ENCODE measurements around the gene KRTAP5-3.

KRTAP5-3 gene

DNA sequence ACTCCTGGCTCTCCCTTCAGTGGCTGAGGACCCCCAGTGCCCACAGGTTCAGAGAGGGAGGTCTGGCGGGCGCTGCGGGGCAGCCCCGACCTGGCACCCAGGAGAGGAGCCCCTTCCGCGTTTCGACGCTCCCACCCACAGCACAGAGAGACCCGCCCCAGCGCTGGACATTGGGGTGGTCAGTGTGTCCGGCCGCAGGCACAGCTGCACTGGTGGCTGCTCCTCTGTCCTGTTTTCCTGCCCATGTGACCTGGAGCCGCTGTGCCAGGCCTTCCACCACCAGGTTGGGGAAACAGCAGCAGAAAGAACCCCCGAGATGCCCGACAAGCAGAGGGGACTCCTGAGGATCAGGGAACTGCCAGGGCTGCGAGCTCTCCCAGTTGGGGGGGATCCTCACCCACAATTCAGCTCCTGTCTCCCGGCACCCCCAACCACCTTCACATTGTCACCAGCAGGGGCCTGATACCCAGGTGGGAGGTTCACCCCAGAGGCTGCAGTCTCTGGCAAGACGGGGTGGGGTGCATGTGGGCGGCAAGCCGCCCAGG lies 35.0 kb upstream of the KRTAP5-3 start:
- DNase-seq (ENCODE audit: low spot score): no peak

DNA sequence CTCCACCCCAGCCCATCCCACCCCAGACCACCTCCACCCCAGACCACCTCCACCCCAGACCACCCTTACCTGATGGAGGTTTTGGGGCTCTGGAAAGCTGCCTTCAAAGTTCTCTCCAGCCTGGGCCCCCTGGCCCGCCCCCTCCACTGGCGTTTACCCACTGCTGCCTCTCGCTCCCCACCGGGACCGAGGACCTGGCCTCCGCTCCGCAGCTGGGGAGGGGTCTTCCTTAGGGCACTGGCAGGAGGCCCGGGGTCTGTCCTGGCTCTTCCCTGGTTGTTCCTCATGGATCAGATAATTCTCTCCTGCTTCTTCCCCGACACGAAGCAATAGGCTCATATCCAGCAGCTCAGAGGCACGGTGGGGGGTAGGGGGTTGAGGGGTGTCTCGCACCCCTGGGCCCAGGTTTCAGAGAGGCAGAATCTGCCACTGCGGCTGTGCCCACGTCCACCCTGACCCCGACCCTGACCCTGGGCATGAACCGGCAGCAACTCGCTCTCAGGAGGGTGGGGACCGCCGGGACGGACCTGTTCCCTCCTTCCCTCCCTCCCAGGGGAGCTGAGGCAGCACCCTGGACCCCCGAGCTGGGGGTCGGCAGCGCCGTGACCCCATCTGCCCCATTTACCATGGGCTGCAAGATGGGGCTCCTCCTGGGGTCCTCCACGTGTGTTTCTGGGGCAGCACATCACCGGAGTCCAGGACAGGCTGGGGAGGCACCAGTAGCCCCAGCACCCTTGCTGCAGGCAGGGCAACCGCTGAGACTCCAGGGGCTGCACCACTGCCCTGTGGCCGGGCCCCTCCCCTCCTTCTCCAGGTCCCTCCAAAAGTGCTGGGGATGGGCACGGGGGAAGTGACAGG lies 34.3 kb upstream of the KRTAP5-3 start:
- no peak for DNase-seq (ENCODE audit: low spot score)

DNA sequence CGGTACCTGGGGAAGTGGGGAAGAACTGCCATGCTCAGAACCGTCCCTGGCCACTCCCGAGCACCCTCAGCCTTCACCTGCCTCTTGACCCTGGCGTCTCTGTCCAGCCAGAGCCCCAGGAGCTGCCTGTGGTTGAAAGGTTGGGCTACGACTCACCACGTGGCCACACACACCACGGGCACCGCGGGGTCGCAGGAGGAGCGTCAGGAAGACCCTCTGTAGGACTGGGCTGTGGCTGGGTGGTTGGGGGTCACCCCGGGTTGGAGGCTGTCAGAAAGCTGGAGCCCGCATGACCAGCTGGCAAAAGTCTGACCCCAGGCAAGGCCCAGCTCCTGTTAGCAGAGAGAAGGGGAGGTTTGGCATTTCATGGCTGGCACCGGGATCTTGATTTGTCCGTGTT lies 32.8 kb upstream of the KRTAP5-3 start:
- no peak for DNase-seq (ENCODE audit: low spot score)

DNA sequence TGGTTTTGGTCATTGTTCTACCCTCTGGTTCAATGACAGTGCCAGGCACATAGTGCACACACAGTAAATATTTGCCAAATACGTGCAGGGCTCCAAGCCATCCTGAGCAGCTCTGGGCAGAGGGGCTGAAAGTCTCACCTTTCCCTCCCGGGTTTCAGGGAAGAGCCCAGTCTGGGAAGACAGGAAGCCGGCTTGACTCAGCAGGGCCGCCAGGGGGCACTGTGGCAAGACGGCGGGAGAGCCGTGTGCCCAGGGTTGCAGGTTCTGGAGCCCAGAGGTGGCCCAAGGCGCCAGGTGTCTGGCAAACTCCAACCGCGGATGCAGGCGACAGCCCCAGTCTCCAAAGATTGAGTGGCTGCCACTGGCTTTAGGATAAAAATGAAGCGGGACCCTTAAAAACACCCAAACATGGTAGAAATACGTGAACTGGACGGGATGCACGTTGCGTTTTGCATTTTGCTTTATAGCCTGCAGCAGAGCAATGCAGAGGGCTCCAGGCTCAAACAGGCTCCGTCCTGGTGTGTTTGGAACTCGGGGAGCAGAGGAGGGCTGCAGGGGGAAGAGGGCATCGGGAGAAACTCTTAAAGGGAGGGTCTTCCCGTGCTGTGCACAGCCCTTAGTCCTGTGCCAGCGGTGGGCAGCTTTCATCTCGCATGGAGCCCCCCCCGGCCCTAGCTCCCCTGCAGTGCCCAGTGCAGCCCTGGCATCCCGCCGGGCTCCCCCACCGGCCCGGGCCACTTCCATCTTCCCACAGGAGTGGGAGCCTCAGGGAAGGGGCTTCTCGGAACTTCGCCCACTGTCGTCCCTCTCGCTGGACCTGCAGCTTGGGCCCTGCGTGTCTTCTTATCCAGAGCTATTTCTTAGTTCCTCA lies 32.0 kb upstream of the KRTAP5-3 start:
- DNase-seq (ENCODE audit: low spot score): peak; percentile 38

DNA sequence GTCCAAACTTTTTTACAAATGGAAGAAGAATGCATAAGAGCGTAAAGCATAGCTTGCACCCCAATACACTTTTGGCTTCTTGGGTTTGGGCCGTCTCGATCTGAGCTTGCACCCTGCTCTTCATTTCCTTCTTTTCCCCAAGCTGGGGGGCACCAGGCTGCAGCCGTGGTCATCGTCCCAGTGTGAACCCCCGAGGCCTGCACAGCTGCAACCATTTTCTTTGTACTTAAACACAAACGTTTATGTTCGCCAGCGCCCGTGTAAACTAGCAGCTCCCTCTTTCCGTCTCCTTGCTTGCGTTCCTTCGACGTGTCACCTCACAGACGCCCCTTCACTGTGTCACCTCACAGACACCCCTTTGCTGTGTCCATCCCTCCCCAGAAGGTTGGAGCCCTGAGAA lies 31.4 kb upstream of the KRTAP5-3 start:
- no peak for DNase-seq (ENCODE audit: low spot score)

DNA sequence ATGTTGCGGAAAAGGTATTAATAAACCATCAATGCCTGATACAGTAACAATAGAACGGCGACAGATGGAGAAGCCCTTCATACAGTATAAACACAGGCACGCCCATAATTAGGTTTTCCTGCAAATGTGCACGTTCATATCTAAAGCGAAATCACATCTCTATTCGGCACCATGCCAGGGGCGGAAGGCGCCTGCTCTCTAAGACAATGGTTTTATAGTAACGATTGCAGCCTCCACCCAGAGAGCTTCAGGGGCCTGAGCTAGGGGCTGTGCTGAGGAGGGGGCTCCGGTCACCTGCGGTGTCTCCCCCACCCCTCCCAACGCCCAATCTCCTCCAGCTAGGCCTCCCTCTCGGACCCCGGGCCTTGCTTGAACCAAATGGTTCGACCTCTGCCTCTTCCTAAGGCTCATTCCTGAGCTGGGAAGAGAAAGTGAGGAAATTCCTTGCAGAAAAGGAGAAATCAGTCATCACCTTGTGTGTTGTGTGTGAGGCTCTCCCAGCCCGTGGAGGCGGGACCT lies 30.9 kb upstream of the KRTAP5-3 start:
- DNase-seq (ENCODE audit: low spot score): no peak

DNA sequence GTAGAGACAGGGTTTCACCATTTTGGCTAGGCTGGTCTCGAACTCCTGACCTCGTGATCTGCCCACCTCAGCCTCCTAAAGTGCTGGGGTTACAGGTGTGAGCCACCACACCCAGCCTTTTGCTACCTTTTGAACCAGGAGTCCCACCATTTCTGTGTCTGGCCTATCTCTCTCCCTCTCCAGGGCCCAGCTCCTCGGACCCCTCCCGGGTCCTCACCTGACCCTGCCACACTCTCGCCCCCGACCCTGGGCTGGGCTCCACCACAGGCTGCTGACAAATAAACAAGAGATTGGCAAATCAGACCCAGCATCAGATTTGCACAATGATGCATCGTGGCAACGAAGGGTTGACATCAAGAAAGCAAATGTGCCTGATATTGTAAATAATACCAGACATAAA lies 30.1 kb upstream of the KRTAP5-3 start:
- DNase-seq (ENCODE audit: low spot score): no peak

DNA sequence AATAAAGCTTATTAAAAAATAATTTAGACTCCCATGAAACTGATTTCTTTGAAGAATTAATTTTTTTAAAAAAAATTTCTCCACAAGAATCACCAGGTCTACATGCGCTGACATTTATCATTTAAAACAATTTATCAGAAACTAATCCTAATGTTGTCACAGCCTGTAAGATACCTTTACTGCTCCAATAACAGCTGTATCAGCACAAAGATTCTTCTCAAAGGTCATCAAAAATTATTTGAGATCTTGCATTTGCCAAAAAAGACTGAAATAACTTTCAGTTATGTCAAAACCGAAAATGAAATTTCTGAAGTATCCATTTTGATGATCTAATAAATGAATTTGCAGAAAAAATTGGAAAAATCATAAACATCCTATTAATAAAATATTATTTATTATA lies 29.4 kb upstream of the KRTAP5-3 start:
- no peak for DNase-seq (ENCODE audit: low spot score)

DNA sequence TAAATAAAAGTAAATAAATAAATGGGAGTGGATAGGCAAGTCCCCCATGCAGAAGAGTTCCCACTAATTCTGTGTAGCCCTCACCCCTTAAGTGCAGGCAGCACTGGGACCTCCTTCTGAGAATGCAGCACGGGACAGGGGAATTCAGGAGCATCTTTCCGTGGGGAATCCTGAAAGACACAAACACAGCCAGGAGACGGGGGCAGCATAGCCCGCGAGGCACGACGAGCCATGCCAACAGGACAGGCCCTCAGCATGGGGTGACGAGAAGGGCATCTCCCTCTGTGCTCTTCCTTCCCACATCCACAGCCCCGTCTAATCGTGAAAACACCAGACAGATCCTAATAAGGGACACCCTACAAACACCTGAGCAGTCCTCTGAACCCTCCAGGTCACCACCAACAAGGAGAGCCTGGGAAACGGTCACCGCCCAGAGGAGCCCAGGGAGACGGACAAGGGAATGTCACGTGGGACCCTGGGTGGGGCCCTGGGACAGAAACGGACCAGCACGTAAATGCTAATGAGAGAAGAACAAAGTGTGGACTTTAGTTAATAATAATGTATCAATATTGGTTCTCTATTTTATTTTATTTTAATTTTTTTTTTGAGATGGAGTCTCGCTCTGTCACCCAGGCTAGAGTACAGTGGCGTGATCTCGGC lies 28.2 kb upstream of the KRTAP5-3 start:
- DNase-seq (ENCODE audit: low spot score): no peak

DNA sequence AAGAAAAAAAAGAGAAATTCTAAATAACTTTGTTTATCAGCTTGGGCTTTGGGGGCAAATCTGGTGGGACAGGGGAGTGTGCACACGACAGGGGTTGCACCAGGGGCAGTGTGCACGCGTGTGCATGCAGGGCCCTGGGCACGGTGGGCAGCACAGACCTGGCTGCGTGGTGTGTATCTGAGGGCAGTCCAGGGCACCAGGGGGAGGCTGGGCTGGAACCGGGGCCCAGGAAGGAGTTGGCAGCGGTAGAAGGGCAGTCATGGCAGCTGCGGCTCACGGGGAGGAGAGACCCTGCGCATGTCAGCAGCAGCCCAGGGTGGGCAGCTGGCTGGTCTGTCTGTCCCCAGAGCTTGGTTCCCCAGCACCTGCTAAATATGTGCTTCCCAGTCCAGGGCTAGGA lies 25.6 kb upstream of the KRTAP5-3 start:
- no peak for DNase-seq (ENCODE audit: low spot score)

DNA sequence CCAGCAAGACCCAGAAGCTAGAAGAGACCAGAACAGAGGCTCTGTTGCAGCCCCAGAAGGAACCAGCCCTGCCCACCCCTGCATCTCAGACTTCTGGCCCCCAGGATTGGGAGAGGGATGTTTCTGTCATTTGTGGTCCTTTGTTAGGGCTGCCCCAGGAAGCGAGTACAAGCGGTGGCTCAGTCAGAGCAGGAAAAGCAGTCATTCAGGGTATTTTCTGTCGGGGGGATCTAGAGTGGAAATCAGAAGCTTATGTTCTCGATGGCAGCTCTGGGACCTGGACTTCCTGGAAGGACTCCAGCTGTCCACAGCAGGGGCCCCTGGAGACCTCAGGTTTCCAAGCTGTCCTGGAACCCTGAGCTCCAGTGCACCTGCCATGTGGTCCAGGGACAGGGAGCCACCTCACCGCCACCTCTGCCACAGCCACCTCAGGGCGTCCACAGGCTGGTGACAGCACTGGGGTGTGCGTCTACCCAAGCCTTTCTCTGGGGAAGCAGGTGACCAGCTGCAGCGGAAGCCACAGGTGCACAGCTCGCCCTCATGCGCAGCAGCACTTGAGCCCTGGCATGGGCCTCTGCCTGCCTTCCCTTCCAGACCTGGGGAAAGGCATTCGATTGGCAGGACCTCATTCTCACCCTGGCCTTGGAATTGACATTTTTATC lies 23.9 kb upstream of the KRTAP5-3 start:
- DNase-seq (ENCODE audit: low spot score): no peak

DNA sequence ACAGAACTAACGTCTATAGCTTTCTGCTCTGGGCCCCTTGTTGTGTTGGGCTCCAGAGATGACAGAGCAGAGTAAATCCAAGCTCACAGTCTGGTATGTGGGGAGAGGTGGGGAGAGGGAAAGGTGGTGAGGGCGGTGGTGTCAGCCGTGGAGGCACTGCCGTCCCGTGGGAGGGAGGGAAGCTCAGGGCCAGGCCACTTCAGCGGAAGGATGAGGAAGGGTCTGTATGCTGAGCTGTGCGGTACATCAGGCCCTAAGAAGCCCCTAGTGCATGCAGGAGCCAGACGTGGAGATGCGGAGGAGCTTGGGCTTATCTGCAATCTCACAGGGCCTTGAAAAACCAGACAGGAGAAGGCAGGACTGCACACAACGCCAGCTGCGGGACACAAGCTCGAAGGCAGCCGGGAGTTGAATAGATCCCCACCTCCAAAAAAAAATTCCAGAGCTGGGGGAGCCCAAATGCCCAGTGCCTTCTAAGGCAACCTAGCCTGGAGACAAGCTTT lies 22.9 kb upstream of the KRTAP5-3 start:
- no peak for DNase-seq (ENCODE audit: low spot score)

DNA sequence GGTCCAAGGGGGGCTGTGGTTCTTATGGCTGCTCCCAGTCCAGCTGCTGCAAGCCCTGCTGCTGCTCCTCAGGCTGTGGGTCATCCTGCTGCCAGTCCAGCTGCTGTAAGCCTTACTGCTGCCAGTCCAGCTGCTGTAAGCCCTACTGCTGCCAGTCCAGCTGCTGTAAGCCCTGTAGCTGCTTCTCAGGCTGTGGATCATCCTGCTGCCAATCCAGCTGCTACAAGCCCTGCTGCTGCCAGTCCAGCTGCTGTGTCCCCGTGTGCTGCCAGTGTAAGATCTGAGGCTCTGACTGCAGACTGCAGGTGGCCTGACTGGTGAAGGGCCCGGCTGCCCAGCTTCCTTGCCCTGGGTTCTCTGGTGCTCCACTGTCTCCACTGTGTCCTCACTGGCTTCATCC lies 22.0 kb upstream of the KRTAP5-3 start:
- DNase-seq (ENCODE audit: low spot score): no peak

DNA sequence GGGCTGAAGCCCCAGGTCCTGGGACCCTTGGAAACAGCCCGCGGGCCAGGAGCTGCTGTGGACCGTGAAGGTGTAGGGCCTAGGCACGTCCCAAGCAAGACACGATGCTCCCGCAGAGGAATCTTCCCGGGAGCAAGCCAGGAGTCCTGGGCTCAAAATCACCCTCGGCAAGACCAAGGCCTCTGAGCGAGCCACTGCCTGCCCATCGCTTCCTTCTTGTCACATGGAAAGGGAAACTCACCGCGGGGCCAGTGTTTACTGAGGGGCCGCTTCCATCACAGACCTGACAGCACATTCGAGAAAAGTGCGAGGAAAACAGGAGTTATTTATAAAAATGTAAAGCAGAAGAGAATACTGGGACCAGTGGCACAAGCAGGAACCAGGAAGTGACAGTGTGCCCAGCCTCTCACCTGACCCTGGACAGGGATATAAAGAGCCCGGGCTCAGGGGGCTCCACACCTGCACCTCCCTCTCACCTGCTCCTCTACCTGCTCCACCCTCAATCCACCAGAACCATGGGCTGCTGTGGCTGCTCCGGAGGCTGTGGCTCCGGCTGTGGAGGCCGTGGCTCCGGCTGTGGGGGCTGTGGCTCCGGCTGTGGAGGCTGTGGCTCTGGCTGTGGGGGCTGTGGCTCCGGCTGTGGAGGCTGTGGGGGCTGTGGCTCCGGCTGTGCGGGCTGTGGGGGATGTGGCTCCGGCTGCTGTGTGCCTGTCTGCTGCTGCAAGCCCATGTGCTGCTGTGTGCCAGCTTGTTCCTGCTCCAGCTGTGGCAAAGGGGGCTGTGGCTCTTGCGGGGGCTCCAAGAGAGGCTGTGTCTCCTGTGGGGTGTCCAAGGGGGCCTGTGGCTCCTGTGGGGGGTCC lies 21.3 kb upstream of the KRTAP5-3 start, which contains the start of gene KRTAP5-5:
TSS of gene KRTAP5-5 (plus strand) at position 450 of the 860 bp plus-strand sequence. CDS start at position 516, 66 bp downstream.
- DNase-seq (ENCODE audit: low spot score): no peak

DNA sequence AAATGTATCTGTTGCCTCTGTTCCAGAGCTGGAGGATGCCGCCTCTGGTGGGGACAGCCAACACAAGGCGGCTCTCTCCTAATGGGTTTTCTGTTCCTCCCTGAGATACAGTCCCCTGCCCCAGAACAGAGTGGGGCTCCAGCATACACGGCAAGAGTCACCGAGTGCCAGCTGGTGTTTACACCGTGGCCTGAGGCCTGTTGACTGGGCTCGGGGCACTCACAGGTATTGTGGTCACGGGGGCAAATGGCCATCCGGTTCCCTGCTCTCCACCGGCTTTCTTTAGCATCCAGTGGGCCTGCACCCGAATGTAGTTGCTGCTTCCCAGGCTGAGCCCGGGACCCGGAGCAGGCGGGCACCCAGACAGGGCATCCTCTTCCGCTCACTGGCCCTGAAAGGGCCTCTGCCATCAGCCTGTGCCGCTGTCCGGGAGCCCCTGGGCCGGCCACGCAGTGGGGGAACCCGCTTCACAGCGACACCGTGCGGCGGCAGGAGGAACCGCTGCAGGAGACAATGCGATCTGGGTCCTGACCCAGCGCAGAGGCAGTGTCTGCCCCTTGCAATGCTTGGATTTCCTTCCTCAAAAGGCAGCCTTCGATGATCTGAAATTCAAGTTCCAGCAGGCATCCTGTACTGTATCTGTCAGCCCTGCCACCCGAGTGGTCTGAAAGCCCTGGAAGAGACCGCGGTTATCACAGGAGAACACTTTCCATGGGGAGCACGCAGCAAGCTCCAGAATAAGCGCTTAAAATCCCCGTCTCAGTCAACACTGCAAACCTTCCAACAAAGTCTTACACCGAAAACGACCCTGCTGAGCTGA lies 20.5 kb upstream of the KRTAP5-3 start:
- DNase-seq (ENCODE audit: low spot score): peak; percentile 50

DNA sequence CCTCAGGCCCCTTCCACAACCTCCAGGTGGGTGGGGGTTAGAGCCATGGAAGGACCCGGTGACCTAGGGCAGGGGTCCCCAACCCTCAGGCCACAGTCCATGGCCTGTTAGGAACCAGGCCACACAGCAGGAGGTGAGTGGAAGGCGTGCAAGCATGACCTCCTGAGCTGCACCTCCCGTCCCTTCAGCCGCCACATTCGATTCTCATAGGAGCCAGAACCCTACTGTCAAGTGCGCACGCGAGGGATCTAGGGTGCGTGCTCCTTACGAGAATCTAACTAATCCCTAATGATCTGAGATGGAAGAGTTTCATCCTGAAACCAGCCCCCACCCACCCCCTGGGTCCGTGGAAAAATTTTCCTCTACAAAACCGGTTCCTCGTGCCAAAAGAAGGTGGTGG lies 17.3 kb upstream of the KRTAP5-3 start:
- DNase-seq (ENCODE audit: low spot score): no peak

DNA sequence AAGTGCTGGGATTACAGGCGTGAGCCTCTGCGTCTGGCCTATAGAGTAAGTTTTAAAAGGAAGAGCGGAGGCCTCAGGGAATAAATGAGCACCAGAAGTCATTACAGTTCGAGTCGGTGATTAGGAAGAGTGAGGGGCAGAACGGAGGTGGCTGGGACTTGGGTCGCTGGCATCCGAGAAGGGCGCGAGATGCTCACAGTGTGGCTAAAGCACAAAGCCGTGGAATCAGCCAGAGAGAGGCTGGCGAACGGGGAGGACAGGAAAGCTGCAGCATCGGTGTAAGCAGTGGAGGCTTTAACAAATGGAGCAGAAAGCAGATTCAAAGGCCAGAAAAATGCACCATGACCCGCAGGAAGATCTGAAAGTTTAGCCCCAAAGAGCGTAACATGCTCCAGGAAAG lies 16.4 kb upstream of the KRTAP5-3 start:
- no peak for DNase-seq (ENCODE audit: low spot score)

DNA sequence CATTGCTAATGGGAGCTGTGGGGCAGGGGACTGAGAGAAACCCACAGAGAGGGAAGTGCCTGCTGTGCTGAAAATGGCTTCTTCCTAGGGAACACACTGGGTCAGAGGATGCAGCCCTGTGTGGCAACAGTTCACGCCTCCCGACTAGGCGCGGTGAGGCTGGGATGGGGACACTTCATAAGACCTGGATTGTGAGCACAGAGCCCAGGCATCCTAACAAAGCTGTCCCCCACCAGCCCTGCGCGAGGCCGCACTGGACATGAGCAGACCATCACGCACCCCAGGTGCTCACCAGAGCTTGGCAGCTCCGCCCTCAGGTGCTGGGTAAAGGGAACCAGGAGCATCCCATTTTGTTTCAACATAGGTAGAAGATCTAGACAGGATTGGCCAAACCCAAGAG lies 15.5 kb upstream of the KRTAP5-3 start:
- no peak for DNase-seq (ENCODE audit: low spot score)

DNA sequence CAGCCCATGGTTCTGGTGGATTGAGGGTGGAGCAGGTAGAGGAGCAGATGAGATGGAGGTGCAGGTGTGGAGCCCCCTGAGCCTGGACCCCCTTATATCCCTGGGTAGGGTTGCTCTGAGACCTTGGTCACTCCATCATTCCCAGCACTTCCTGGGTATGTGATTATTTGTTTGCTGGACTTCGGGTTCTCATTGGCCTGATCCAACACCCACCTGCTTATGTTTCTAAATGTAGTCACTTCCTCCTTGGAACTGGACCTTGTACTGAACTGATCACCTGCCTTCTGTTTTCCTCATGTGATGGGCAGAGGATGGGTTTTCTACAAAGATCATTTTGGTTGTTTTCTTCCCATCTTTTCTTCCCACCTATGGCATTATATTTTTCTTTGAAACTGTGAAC lies 13.8 kb upstream of the KRTAP5-3 start, which contains the start of gene KRTAP5-4:
TSS of gene KRTAP5-4 (minus strand) at position 53 of the 400 bp plus-strand sequence. CDS start at position 8, 45 bp downstream.
- no peak for DNase-seq (ENCODE audit: low spot score)
